Bronchial epithelial cell (primary cell): Measurements from ENCODE around the gene PRKAG2. TPM values are rescaled to one million over a fixed set of nuclear protein-coding genes. Genes with fewer than 3 reads are reported as not detected.

Experiments
- DNase-seq: peaks from one replicate; pipeline ENCODE4 v3.0.0-alpha.2; 2010; ENCODE audit warnings: low read depth
- FAIRE-seq: peaks from 2 replicates; lab custom pipeline; 2011; peaks lifted over from hg19 to GRCh38; lab: Jason Lieb, UNC
- H3K27me3 ChIP-seq: 2 replicates; pipeline ENCODE4 v1.5.1; 2011; ENCODE audit warnings: low read length; ENCODE audit not compliant: control insufficient read depth, insufficient read depth
- H3K36me3 ChIP-seq: 2 replicates; pipeline ENCODE4 v1.5.1; 2011; ENCODE audit warnings: low read length; ENCODE audit not compliant: control insufficient read depth, insufficient read depth
- H3K4me3 ChIP-seq: 2 replicates; pipeline ENCODE4 v1.5.1; 2011; ENCODE audit warnings: mild to moderate bottlenecking, low read depth, low read length, control low read depth
- CTCF ChIP-seq: IDR thresholded peaks from 2 replicates; pipeline ENCODE4 v1.5.1; 2011; ENCODE audit warnings: mild to moderate bottlenecking, moderate library complexity, low read length, control low read depth, inconsistent platforms; ENCODE audit not compliant: insufficient read depth, severe bottlenecking
- total RNA-seq: library from RNA; depleted of rRNA; stranded (reverse); fragments of >200 nt; gene quantifications from 2 replicates; pipeline ENCODE4 v1.2.1, GENCODE V29; 2014

The PRKAG2 gene
- total RNA-seq, 1 donor from 2014 or later = 24.5 TPM

GRCh38 chr7:151779255-151779654 is 97.7 kb downstream of the PRKAG2 start:
- TF ChIP-seq CTCF = no peak
- H3K4me3 ChIP-seq = no peak overlapping the region
- H3K36me3 ChIP-seq = no peaks in the 10 kb centered on the region
- DNase-seq (no peak), FAIRE-seq (no peak)
- peaks cover 12% of the 10 kb centered on the region for H3K27me3 ChIP-seq

- H3K4me3 ChIP-seq = no peak overlapping the region
- no peak for FAIRE-seq
- DNase-seq = no peak
- no peak for TF ChIP-seq CTCF
- no peaks in the 10 kb centered on the region for H3K36me3 ChIP-seq
- H3K27me3 ChIP-seq = peaks cover 12% of the 10 kb centered on the region
These were observed 98.8 kb downstream of the PRKAG2 start for GRCh38 chr7:151777908-151778670.

GRCh38 chr7:151777495-151777880 is 99.4 kb downstream of the PRKAG2 start:
- TF ChIP-seq CTCF = no peak
- H3K27me3 ChIP-seq = peaks cover 10% of the 10 kb centered on the region
- H3K4me3 ChIP-seq = no peak overlapping the region
- H3K36me3 ChIP-seq = no peaks in the 10 kb centered on the region
- DNase-seq (no peak), FAIRE-seq (no peak)

GRCh38 chr7:151776876-151777494 is 99.9 kb downstream of the PRKAG2 start:
- TF ChIP-seq CTCF = no peak
- FAIRE-seq (peak; percentile 52), DNase-seq (no peak)
- Histone ChIP-seq H3K36me3 (no peaks in the 10 kb centered on the region), H3K4me3 (no peak overlapping the region), H3K27me3 (peaks cover 10% of the 10 kb centered on the region)

GRCh38 chr7:151776446-151776845 is 100.5 kb downstream of the PRKAG2 start:
- Histone ChIP-seq H3K36me3 (no peaks in the 10 kb centered on the region), H3K4me3 (no peak overlapping the region), H3K27me3 (peaks cover 9% of the 10 kb centered on the region)
- no peak for TF ChIP-seq CTCF
- DNase-seq = no peak
- FAIRE-seq = no peak
